Rectal smooth muscle tissue (tissue), 1 donor: ENCODE data around the gene ZNF143.

Source experiments
- H3K27ac ChIP-seq: one replicate; pipeline ENCODE4 v1.7.0; 2013; ENCODE audit warnings: low read depth, low read length, inconsistent platforms
- H3K27me3 ChIP-seq: one replicate; pipeline ENCODE4 v1.7.0; 2013; ENCODE audit warnings: low read length; ENCODE audit not compliant: control insufficient read depth, insufficient read depth
- H3K36me3 ChIP-seq: one replicate; pipeline ENCODE4 v1.7.0; 2013; ENCODE audit warnings: low read length; ENCODE audit not compliant: control insufficient read depth, insufficient read depth
- H3K4me1 ChIP-seq: one replicate; pipeline ENCODE4 v1.7.0; 2013; ENCODE audit warnings: low read length; ENCODE audit not compliant: control insufficient read depth, insufficient read depth
- H3K4me3 ChIP-seq: one replicate; pipeline ENCODE4 v1.7.0; 2013; ENCODE audit warnings: low read length
- H3K9ac ChIP-seq: one replicate; pipeline ENCODE4 v1.7.0; 2013; ENCODE audit warnings: low read length

ZNF143 gene

GRCh38 chr11:9462806-9463537 is 2.2 kb downstream of the ZNF143 start:
- Histone ChIP-seq H3K27ac (no peak overlapping the region), H3K27me3 (no peaks in the 10 kb centered on the region), H3K4me3 (no peak overlapping the region)

GRCh38 chr11:9470765-9471164 is 10.0 kb downstream of the ZNF143 start:
- no peak overlapping the region for H3K9ac ChIP-seq
- no peaks in the 10 kb centered on the region for H3K4me1 ChIP-seq
- H3K4me3 ChIP-seq, result no peak overlapping the region
- H3K36me3 ChIP-seq, result peaks cover 12% of the 10 kb centered on the region
- H3K27me3 ChIP-seq, result no peaks in the 10 kb centered on the region
- H3K27ac ChIP-seq, result no peak overlapping the region

More at GRCh38 chr11:9462806-9463537, 2.2 kb downstream of the ZNF143 start:
- Histone ChIP-seq H3K9ac (no peak overlapping the region), H3K4me1 (peaks cover 8% of the 10 kb centered on the region), H3K36me3 (no peaks in the 10 kb centered on the region)

- H3K27me3 ChIP-seq, result no peaks in the 10 kb centered on the region
- H3K27ac ChIP-seq, result no peak overlapping the region
- H3K36me3 ChIP-seq, result peaks cover 14% of the 10 kb centered on the region
- H3K4me3 ChIP-seq, result no peak overlapping the region
- H3K4me1 ChIP-seq, result no peaks in the 10 kb centered on the region
- no peak overlapping the region for H3K9ac ChIP-seq
These were observed 12.6 kb downstream of the ZNF143 start for GRCh38 chr11:9473408-9473807.

- peaks cover 3% of the 10 kb centered on the region for H3K36me3 ChIP-seq
- no peaks in the 10 kb centered on the region for H3K4me1 ChIP-seq
- H3K4me3 ChIP-seq, result no peak overlapping the region
- no peaks in the 10 kb centered on the region for H3K27me3 ChIP-seq
- no peak overlapping the region for H3K27ac ChIP-seq
- no peak overlapping the region for H3K9ac ChIP-seq
These were observed 19.1 kb downstream of the ZNF143 start for GRCh38 chr11:9479899-9480298.

GRCh38 chr11:9489080-9489765 is 28.4 kb downstream of the ZNF143 start:
- Histone ChIP-seq H3K4me1 (no peaks in the 10 kb centered on the region), H3K9ac (no peak overlapping the region), H3K36me3 (peaks cover 12% of the 10 kb centered on the region), H3K27me3 (no peaks in the 10 kb centered on the region), H3K4me3 (no peak overlapping the region), H3K27ac (no peak overlapping the region)

GRCh38 chr11:9490376-9490775 is 29.6 kb downstream of the ZNF143 start:
- Histone ChIP-seq H3K27me3 (no peaks in the 10 kb centered on the region), H3K27ac (no peak overlapping the region), H3K36me3 (peaks cover 13% of the 10 kb centered on the region), H3K9ac (no peak overlapping the region), H3K4me3 (no peak overlapping the region), H3K4me1 (no peaks in the 10 kb centered on the region)

- Histone ChIP-seq H3K9ac (no peak overlapping the region), H3K4me3 (no peak overlapping the region), H3K27me3 (no peaks in the 10 kb centered on the region), H3K4me1 (no peaks in the 10 kb centered on the region), H3K36me3 (peaks cover 14% of the 10 kb centered on the region), H3K27ac (no peak overlapping the region)
These were observed 32.7 kb downstream of the ZNF143 start for GRCh38 chr11:9493492-9493891.

- Histone ChIP-seq H3K27ac (no peak overlapping the region), H3K27me3 (no peaks in the 10 kb centered on the region), H3K36me3 (peaks cover 14% of the 10 kb centered on the region), H3K4me1 (no peaks in the 10 kb centered on the region), H3K9ac (no peak overlapping the region), H3K4me3 (no peak overlapping the region)
These were observed 33.5 kb downstream of the ZNF143 start for GRCh38 chr11:9494316-9494715.

- Histone ChIP-seq H3K36me3 (peaks cover 10% of the 10 kb centered on the region), H3K27me3 (no peaks in the 10 kb centered on the region), H3K4me1 (no peaks in the 10 kb centered on the region)
These were observed 35.1 kb downstream of the ZNF143 start for GRCh38 chr11:9495803-9496514.

GRCh38 chr11:9498457-9499078 is 37.8 kb downstream of the ZNF143 start:
- Histone ChIP-seq H3K27me3 (no peaks in the 10 kb centered on the region), H3K4me3 (no peak overlapping the region), H3K36me3 (peaks cover 6% of the 10 kb centered on the region), H3K27ac (no peak overlapping the region), H3K9ac (no peak overlapping the region), H3K4me1 (no peaks in the 10 kb centered on the region)

More at GRCh38 chr11:9495803-9496514, 35.1 kb downstream of the ZNF143 start:
- H3K4me3 ChIP-seq, result no peak overlapping the region
- H3K27ac ChIP-seq, result no peak overlapping the region
- no peak overlapping the region for H3K9ac ChIP-seq

GRCh38 chr11:9506489-9507276 is 45.9 kb downstream of the ZNF143 start:
- Histone ChIP-seq H3K9ac (no peak overlapping the region), H3K27ac (no peak overlapping the region), H3K36me3 (peaks cover 6% of the 10 kb centered on the region)

GRCh38 chr11:9507277-9507580 is 46.4 kb downstream of the ZNF143 start:
- Histone ChIP-seq H3K9ac (no peak overlapping the region), H3K27me3 (no peaks in the 10 kb centered on the region), H3K27ac (no peak overlapping the region), H3K4me3 (no peak overlapping the region), H3K4me1 (no peaks in the 10 kb centered on the region), H3K36me3 (peaks cover 6% of the 10 kb centered on the region)

More at GRCh38 chr11:9506489-9507276, 45.9 kb downstream of the ZNF143 start:
- H3K4me1 ChIP-seq, result no peaks in the 10 kb centered on the region
- no peak overlapping the region for H3K4me3 ChIP-seq
- H3K27me3 ChIP-seq, result no peaks in the 10 kb centered on the region
